DMS114 treated with DMSO at 0.1 percent for 48 hours (cell line): ENCODE data around the gene SEC22C.

Source experiments
- DNase-seq: peaks from one replicate; lab custom pipeline; 2025; ENCODE audit not compliant: unreplicated experiment; lab: John Stamatoyannopoulos, UW

Gene SEC22C

DNA sequence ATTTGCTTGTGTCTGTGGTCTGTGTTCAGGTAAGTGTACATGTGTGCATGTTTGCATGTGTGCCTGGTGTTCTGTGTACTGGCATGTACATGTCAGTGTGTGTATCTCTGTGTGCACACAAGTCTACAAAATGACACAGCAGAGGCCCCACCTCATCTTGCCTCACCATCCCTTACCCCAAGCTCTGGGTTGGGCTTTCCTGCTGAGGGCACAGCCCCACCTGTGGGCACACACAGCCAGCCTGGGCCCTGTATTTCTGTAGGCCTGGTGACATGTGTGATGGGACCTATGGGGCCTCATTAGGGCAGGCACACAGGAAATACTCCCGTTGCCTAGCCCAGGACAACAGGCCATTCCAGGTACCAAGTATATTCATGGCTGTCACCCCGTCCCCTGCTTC is 65.8 kb downstream of the SEC22C start:
- DNase-seq, result no peak

DNA sequence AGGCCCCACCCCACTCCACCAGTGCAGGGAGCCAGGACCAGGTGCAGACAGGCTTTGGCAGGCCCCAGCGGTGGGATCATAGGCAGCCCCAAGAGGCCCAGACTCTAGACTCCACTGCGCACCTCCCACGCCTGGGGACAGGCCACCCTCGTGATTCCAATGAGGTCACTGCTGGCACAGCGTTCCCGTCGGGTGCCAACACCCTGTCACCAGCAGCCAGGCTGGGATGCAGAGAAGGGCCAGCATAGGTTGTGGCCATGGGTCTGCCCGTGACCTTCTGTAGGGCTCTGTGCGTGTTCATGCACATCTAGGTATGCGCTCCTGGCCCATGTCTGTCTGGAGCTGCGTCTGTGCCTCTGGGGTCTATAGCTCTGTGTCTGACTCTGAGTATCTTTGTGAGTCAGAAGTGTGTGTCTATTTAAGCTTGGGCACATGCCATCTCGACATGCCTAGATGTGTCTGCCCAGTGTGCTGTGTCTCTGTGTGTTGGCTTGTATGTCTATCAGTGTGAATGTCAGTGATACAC is 66.3 kb downstream of the SEC22C start:
- no peak for DNase-seq

DNA sequence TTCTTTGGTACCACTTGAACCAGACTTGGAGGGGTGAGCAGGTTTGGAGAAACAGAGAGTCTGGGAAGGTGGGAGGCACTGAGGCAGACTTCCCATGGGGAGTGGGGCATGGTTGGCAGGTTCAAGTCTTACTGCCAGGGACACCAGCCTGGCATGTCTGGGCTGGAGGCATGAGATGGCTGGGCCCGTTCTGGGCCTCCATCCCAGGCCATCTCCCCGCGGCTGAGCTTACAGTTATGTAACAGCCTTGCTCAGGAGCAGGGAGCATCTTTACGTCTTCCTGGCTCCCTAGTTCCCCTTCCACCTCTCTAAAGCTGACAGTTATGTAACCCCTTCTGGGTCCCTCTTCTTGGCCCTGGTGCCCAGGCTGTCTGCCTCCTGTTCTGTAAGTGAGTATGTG is 66.9 kb downstream of the SEC22C start:
- no peak for DNase-seq

DNA sequence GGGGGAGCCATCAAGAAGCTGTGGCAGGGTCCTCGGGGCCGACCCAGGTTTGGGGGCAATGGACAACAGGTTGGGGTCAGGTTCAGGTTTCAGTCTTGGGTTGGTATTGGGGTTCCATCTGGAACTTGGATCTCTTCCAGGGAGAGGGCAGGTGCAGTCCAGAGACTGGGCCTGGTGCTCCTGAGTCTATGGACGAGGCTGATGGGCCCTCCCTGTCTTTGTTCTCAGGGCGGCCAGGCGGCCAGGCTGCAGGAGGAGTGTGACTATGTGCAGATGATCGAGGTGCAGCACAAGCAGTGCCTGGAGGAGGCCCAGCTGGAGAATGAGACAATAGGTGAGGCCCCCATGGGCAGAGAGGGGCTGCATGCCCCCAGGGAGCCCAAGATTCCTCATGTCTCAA is 68.2 kb downstream of the SEC22C start:
- DNase-seq, result no peak

DNA sequence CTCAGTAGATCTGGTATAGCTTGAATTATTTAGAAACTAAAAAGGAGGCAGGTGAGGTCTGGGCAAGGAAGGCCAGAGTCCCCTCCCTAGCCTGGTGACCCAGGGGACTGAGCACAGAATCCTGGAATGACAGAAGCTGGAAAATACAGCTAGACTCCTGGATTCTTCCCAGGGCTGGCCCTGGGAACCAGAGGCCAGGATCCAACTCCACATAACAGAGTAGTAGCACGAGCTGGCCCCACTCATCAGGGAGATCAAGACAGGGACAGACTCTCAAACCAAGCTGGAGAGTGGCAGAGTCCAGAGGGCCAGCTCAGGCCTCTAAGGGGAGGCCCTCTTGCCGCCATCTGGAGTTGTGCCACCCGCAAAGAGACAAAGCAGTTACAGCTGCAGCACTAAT is 68.6 kb downstream of the SEC22C start:
- no peak for DNase-seq

DNA sequence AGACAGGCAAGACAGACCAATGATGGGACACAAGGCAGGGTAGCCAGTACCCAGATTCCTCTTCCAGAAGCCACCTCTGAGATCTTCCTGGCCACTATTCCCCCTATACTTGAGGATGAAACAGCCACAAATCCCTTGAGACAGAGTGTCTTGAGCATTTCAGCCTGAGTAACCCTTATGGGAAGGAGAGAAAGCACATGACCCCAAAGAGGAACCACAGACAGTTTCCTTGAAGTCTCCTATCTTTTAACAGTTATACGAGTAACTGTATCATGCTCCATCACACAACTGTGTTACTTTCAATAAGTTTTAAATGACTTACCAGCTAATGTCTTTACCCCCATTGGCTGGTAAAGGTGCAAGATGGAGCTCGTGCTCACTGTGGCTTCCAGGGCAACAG is 70.0 kb downstream of the SEC22C start:
- no peak for DNase-seq

DNA sequence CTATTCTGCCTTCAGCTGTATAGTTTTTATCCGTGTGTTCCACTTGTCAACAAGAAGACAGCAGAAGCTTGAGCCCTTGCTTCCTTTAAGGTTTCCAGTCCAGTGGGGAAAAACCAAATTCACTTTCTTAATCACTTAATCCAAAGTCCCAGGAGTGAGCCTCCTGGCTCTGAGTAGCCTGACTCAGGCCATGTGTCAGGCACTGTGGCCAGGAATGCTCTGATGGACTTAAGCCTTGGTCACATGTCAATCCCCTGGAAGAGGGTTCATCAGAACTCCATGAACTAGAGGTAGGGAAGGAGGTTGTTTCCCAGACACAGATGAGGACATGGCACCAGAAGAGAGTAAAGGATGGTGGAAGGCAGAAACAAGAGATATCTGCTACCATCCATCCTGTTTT is 70.6 kb downstream of the SEC22C start:
- DNase-seq, result no peak

DNA sequence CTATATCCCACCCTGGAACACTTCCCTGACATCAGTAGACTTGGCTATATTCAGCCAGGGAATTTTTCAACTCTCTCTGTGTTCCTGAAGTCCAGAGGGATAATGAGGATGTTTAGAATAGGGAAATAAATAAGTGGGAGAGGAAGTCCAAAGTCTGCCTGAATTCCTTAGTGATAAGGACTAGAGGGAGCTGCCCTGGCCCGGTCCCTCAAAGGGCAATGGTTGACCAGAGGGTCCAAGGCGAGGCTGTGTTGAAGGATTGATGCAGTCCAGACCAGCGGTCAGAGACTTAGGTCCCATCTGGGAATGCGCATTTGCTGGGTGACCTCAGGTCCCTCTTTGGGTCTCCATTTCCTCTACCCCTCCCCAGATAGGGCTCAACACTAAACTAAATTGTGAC is 71.4 kb downstream of the SEC22C start:
- DNase-seq, result no peak

DNA sequence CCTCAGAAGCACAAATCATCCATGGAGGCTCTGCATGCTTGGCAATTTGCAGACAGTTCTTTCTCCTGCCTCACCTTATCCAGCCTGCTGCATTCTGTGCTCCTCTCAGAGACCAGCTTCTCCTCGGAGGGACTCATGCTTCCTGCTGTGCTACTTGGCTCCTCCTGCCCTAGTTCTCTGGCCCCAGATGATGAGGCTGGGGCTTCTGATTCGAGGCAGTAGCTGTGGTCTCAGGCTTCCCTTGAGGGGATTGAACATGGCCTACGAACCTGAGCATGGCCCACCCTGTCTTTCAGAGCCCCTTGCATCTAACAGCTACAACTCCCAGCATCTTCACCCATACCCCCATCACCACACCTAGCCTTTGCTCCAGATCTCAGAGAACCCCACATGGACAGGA is 72.7 kb downstream of the SEC22C start:
- no peak for DNase-seq

DNA sequence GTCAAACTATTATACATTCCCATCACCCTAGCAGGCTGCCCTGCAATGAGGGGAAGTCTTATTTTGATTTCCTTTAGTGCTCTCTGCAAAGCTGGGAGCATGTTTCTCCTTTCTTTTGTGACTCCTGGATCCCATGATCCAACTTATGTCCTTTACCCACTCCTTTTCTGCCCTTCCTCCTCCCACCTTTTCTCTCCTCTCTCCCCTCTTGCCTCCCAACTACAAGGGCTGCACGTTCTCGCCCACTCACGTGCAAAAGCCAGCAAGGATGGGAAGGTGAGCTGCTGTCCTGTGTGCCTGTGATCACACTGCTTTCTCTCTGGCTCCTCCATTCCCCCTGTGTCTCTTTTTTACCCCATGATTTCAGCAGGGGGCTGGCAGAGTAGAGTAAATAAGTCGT is 73.2 kb downstream of the SEC22C start:
- DNase-seq, result no peak

DNA sequence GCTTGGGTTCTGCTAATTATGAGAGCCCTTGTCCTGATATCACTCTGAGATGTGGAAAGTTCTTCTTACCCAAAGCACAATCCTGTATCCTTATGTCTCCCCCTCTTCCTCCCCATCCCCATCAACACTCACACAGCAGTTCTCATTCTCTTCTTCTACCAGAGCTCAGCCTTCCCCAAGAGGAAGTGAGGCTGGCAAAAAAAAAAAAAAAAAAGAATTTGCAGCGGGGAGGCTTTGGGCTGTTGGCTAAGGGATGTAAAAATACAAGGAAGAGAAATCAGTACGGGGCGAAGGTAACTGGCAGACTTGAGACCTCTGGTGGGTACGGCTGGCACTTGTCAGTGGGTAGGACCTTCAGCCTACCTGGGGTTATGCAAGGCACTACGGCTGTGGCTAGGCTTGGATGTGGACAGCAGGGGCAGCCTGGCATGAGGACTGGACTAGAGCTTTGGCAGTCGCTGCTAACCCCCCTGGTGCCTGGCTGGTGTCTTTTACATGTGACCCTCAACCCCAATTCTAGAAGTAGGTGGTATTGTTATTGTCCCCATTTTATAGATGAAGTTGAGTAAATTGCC is 73.9 kb downstream of the SEC22C start:
- DNase-seq, result no peak

DNA sequence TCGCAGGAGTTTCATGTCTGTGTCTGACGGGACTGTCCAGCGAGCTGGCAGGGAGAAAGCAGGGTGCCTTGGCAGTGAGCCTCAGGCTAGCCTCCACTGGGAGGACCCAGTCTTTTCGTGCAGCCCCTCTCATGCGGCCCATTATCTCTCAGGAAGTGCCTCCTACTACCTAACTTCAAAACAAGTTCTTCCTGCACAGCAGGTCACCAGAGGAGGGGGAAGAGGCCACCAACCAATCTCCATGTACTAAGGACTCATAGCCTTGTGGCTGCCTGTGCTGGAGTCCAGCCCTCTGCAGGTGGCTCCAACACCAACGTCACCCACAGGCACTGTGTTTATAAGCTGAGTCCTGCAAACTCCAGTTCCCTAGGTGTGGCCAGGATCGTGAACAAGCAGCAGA is 74.5 kb downstream of the SEC22C start:
- no peak for DNase-seq

DNA sequence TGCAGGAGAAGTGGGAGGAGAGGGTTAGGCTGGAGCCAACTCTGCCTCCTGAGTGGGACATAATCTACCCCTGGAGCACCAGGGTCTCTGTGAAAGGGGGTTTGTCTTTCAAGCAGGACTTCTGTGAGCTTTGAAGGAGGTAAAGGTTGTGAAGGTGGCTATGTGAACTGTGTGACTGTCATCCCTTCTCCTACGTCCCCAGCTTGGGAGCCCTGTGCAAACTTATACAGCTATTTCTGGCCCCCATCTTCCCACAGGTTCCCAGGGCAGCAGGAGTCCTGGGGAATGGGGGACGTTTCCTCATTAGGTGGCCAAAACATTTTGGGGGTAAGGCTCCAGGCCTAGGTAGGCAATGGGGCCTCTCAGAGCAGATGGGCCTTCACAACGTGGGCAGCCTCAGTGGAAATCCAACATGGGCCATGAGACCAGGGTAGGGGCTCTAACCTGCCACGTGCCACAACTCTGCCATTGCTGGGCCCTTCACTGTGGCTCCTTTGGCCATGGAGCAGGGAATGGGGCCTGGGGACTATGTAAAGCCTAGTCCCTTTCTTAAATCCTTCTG is 75.8 kb downstream of the SEC22C start:
- no peak for DNase-seq

DNA sequence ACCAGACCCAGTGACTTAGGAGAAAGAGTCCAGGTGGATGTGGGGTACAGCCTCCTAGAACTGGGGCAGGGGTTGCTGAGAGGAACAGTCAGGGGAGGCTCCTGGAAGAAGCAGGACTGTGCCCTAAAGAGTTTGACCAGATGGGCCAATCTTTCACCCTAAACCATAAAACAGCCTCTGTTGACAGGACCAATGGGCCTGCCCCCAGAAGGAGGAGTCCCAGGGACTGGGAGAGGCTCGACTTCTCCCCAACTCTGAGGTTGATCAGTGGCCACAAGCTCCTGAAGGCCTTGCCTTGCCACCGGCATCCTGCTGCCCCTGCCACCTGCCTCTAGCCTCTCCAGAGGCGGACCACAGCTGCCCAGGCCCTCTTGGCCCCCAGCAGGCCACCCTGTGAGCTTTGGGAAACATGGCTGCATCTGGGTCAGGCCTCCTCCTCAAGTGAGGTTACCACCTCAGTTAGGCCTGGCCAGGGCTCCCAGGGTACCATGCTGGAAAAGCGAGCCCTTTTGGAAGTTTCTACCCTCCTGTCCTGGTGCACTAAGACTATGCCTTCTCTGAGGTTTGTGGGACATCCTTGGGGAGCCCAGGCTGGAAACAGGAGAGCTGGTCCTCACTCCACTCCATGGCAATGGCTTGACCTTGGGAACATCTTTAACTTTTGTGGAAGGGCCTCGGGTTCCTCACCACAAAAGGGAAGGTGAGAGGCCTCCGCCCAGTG is 76.5 kb downstream of the SEC22C start:
- DNase-seq, result no peak

DNA sequence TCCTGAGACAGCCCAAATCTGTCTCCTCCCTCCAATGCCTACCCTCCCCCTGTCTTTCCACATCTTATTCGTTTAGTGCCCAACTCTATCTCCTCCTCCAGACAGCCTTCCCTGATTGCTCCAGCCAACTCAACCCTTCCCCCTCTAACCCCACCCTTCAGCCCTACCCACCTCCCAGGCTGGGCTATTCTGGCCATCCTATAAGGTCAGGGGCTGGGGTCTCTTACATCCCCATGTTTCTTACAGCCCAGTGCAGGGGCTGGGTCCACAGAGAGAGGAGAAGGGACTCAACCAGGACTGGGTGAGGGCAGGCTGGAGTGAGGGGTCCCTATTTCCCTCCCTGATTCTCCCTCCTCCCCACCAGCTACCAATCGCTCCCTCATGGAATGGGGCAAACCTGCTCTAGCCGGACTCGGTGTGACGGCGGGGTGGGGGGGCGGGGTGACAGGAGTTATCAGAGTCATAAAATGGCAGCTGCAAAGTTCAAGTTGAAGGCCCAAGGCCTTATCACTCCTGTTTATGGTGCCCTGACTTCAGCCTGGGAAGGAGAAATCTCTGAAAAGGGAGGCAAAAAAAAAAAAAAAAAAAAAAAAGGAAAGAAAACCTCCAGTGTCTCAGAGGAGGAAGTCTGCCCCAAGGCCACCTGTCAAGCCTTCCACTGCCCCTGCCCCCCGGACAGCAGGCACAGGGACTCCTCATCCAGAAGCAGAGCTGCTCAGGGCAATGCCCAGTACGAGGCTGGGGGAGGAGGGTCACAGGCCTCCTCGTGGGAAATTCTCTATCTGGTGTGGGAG is 77.2 kb downstream of the SEC22C start:
- no peak for DNase-seq

DNA sequence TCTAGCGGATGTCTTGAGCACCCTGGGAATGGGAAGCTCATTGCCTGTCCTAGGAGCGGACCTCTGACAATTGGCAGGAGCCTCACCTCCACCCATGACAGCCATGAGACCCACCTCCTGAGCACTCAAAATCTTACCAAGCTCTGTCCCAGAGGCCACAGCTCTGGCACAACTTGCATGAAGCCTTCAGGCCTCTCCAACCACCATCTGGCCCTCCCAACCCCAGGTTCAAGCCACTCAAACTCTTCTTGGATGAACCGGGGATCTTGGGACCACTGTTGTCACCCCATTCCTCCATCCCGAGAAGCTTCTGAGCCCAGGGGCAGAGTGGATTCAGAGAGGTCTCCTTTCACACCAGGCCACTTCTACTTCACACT is 77.8 kb downstream of the SEC22C start:
- no peak for DNase-seq

DNA sequence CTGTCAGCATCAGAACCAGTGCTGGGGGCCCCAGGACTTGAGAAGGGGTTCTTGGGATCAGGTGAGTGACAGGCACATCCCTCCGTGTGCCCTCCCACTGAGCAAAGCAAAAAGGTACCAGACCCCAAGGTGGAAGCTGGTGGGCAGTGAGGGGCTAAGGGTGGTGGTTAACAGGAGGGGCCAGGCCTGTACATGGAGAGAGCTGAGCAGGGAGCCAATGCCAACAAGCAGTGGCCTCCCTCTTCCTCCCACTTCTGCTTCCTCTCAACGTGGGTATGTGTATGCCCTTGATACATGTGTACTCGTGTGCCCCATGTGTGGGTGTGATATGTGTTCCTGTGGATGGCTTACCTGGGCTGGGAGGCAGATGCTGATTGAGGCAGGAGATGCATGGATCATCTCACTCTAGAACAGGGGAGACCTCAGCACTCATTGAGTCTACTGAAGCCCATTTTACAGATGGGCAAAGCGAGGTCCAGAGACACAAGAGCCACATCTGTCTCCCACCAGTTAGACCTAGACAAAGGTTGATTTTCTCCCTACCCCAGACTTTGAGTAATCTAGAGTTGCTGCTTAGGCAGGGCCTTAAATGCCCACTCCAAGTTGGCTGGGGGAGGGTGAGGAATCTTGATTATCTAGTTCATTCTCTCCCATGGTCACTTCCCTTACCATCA is 78.4 kb downstream of the SEC22C start:
- DNase-seq, result no peak

DNA sequence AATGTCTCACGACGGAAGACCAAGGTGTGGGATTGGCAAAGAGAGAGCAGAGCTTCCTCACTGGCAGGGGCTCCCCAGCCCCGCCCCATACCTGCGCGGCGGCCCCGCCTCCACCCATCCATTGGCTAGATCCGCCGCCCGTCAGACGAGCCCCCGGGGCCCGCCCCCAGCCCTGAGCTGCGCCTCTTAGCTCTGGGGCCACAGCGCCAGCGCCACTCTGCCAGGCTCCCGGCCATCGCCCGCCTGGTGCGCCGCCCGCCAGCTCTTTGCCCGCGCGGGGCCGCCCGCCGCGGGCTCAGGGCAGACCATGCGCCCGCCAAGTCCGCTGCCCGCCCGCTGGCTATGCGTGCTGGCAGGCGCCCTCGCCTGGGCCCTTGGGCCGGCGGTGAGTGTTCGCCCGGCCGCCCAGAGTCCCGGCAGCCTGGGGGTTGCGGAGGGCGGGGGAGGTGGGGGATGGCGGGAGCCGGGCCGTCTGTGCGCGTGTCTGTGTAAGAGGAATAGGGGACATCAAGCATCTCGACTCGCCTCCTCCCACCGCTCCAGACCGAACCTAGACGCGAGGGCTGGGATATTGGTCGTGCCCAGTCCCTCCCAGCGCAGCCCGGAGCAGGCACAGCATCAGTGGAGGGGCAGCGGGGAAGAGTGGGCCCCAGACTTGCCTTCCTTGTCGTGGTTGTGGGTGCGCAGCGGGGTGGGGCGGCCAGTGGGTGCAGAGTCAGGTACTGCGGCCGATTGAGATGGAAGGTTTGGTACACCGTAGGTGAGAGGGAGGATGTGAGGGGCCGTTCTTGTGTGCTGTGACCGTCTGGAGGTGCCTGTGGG is 79.1 kb downstream of the SEC22C start, which contains the start of gene VIPR1:
VIPR1 (plus strand) TSS at position 215 of the 822 bp plus-strand sequence; CDS start at position 308, 93 bp downstream.
- DNase-seq, result peak; percentile 29

DNA sequence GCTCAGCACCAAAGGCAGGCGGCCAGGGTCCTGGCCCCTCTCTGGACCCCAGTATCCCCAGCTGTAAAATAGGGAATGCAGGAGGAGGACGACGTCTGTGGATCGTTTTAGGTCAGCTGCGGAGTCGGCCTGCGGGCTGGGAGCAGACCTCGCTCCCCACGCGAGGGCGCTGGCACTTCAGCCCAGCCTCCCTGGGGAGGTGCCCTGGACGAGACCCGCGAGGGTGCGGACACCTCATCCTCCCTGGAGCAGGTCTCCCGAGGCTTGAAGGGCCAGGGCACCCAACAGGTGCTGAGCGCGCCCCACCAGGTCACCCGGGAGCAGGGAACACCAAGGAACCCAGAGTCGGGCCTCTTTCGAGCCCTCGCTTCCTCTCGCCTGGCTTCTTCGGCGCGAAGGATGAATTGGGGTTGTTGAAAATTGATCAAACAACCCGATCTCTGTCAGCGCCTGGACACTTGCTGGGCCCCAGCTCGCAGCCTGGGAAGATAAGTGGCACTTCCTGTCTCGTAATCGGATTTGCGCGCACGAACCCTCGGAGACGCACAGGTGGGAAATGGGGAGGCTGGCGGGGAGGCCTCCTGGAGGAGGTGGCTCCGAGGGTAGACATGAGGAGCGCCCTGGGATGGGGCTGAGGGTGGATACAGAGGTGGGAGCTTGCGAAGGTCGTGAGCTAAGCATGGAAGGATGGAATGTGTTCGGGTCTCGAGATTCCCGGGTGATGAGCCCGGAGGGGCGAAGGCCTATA is 79.9 kb downstream of the SEC22C start:
- DNase-seq, result no peak

DNA sequence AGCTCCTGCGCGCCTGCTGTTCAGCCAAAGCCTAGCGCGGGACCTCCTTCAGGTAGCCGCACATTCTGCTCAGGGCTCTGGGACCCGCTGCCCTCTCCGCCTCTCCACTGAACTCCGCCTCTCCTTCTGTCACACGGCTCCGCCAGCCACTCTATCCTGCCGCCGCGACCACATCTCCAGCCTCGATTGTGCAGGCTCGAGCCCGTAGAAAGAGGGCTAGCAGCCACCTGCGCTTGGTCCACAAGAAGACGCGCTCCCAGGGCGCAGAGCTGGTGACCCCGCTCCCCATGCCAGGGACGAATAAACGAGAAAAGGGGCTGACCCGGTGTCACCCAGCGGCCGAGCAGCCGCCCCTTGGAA is 80.5 kb downstream of the SEC22C start:
- no peak for DNase-seq
